ENCODE measurements around the gene CDKAL1. TPM values are rescaled to one million over a fixed set of nuclear protein-coding genes. Genes with fewer than 3 reads are reported as not detected.

The CDKAL1 gene
- total RNA-seq, 4 donors from 2014 or later, result 10.1 to 22.0 (median 12.5) TPM

DNA sequence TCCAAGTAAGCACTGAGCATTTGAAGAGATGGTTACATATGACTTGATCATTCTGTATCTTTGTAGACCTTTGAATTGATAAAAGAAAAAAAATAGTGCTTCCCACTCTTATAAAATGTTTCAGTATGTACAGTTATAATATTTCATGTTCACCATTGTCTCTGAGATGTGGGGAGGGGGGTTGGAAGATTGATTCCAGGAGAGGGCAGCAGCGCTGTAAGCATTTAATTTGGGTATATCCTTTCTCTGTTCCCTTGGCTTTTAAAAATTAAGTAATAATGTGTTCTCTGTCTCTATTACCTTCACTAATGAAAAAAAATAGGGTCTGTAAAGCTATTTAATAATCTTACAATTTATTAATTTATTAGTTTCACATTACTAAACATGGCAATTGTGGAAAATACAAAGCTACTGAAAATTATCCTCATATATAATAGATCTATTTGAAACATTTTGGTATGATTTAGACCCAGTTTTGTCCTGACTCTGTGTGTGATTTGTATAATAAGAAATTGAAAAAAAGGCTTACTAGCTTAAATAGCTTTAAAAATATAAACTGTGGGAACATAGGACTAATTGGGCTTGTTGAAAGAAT lies 341.2 kb downstream of the CDKAL1 start:
- H3K9me3 ChIP-seq, result no peaks in the 10 kb centered on the region
- no peaks in the 10 kb centered on the region for H3K27me3 ChIP-seq
- no peak overlapping the region for H3K4me3 ChIP-seq
- TF ChIP-seq, protein P1, sequence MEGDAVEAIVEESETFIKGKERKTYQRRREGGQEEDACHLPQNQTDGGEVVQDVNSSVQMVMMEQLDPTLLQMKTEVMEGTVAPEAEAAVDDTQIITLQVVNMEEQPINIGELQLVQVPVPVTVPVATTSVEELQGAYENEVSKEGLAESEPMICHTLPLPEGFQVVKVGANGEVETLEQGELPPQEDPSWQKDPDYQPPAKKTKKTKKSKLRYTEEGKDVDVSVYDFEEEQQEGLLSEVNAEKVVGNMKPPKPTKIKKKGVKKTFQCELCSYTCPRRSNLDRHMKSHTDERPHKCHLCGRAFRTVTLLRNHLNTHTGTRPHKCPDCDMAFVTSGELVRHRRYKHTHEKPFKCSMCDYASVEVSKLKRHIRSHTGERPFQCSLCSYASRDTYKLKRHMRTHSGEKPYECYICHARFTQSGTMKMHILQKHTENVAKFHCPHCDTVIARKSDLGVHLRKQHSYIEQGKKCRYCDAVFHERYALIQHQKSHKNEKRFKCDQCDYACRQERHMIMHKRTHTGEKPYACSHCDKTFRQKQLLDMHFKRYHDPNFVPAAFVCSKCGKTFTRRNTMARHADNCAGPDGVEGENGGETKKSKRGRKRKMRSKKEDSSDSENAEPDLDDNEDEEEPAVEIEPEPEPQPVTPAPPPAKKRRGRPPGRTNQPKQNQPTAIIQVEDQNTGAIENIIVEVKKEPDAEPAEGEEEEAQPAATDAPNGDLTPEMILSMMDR (IDR thresholded peaks at IDR 0.05), result no peak
- TF ChIP-seq EP300 (IDR thresholded peaks at IDR 0.05), result no peak
- TF ChIP-seq POLR2AphosphoS5 (IDR thresholded peaks at IDR 0.05), result no peak
- TF ChIP-seq POLR2A (IDR thresholded peaks at IDR 0.05), result no peak
- no peaks in the 10 kb centered on the region for H3K36me3 ChIP-seq
- WGBS, result 44% methylated on average over 1 of the region's 1 CpG
- DNase-seq (ENCODE audit: low spot score in 2 of 2), result no peak
- H3K4me1 ChIP-seq, result peaks cover 21% of the 10 kb centered on the region
- H3K27ac ChIP-seq, result no peak overlapping the region

- Histone ChIP-seq H3K4me1 (peaks cover 21% of the 10 kb centered on the region), H3K27ac (no peak overlapping the region), H3K9me3 (no peaks in the 10 kb centered on the region), H3K4me3 (no peak overlapping the region), H3K27me3 (no peaks in the 10 kb centered on the region), H3K36me3 (no peaks in the 10 kb centered on the region)
- TF ChIP-seq EP300 (IDR thresholded peaks at IDR 0.05) (no peak), POLR2AphosphoS5 (IDR thresholded peaks at IDR 0.05) (no peak), POLR2A (IDR thresholded peaks at IDR 0.05) (no peak)
- TF ChIP-seq, protein P1 (IDR thresholded peaks at IDR 0.05), result no peak
- no peak for DNase-seq (ENCODE audit: low spot score in 2 of 2)
- 93% methylated on average over 2 of the region's 2 CpGs for WGBS
Measured at GRCh38 chr6:20876036-20876435, 341.8 kb downstream of the CDKAL1 start.

DNA sequence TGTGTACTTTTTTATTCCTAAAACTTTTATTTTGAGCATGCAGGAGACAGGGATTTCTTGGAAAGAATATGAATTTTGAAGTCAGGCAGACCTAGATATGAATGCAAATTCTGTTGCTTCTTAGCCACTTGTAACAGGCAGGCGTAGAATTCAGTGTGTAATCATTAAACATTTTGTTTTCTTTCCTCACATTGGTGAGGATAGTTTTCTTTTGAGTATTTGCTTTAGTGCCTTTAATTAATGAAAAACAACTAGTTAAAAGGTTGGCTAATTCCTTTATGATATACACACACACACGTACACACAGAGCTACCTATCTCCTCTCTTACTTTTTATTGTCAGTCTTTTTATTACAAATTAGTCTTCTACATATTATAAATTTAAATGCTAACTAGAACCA lies 342.3 kb downstream of the CDKAL1 start:
- no peak for DNase-seq (ENCODE audit: low spot score in 2 of 2)
- TF ChIP-seq POLR2AphosphoS5 (IDR thresholded peaks at IDR 0.05) (no peak), EP300 (IDR thresholded peaks at IDR 0.05) (no peak), POLR2A (IDR thresholded peaks at IDR 0.05) (no peak)
- TF ChIP-seq, protein P1 (IDR thresholded peaks at IDR 0.05), result no peak
- Histone ChIP-seq H3K4me3 (no peak overlapping the region), H3K27me3 (no peaks in the 10 kb centered on the region), H3K9me3 (no peaks in the 10 kb centered on the region), H3K27ac (no peak overlapping the region), H3K36me3 (no peaks in the 10 kb centered on the region), H3K4me1 (peaks cover 21% of the 10 kb centered on the region)
- WGBS, result 95% methylated on average over 2 of the region's 2 CpGs

GRCh38 chr6:20877008-20877937 lies 343.0 kb downstream of the CDKAL1 start:
- no peak overlapping the region for H3K27ac ChIP-seq
- H3K27me3 ChIP-seq, result no peaks in the 10 kb centered on the region
- no peaks in the 10 kb centered on the region for H3K9me3 ChIP-seq
- 63% methylated on average over 6 of the region's 6 CpGs for WGBS
- H3K4me3 ChIP-seq, result no peak overlapping the region
- H3K4me1 ChIP-seq, result peaks cover 21% of the 10 kb centered on the region
- TF ChIP-seq, protein P1 (IDR thresholded peaks at IDR 0.05), result no peak
- TF ChIP-seq EP300 (IDR thresholded peaks at IDR 0.05) (no peak), POLR2A (IDR thresholded peaks at IDR 0.05) (no peak), POLR2AphosphoS5 (IDR thresholded peaks at IDR 0.05) (no peak)
- H3K36me3 ChIP-seq, result no peaks in the 10 kb centered on the region
- DNase-seq (ENCODE audit: low spot score in 2 of 2), result peak in 1 of 2 donors; percentile 64

- TF ChIP-seq POLR2A (IDR thresholded peaks at IDR 0.05) (no peak), EP300 (IDR thresholded peaks at IDR 0.05) (no peak), POLR2AphosphoS5 (IDR thresholded peaks at IDR 0.05) (no peak)
- TF ChIP-seq, protein P1 (IDR thresholded peaks at IDR 0.05), result no peak
- Histone ChIP-seq H3K9me3 (no peaks in the 10 kb centered on the region), H3K27ac (no peak overlapping the region), H3K4me1 (peaks cover 21% of the 10 kb centered on the region), H3K27me3 (no peaks in the 10 kb centered on the region), H3K4me3 (no peak overlapping the region), H3K36me3 (no peaks in the 10 kb centered on the region)
- DNase-seq (ENCODE audit: low spot score in 2 of 2), result no peak
- 97% methylated on average over 1 of the region's 1 CpG for WGBS
Measured at GRCh38 chr6:20879121-20879520, 344.9 kb downstream of the CDKAL1 start.
